A549 (cell line): ENCODE data around the gene CC2D1A. TPM values are rescaled to one million over a fixed set of nuclear protein-coding genes. Genes with fewer than 3 reads are reported as not detected.

Source experiments
- ATAC-seq, 2 experiments: fragments of 200-7000 bp in 1 of 2; fragments of >200 bp in 1 of 2; cut with Nextera tagmentation in 1 of 2; cut with Tn5 transposase in 1 of 2; 3 replicates each; pipeline versions ENCODE4 v1.8.0 to v1.9.1; 2018 to 2020; ENCODE audit warnings: mild to moderate bottlenecking in 1 of 2, moderate library complexity in 1 of 2
- CTCF ChIA-PET: fragments of 300-600 bp; sonication (Branson Sonifier 250); formaldehyde crosslinking; extraction: SDS; loops from one replicate; lab custom pipeline; 2021; ENCODE audit warnings: antibody characterized with exemption, inconsistent platforms; lab: Yijun Ruan, JAX
- POLR2A ChIA-PET: fragments of 350-600 bp; formaldehyde crosslinking; extraction: SDS; loops from one replicate; lab custom pipeline; 2021; ENCODE audit warnings: antibody characterized with exemption, inconsistent platforms; lab: Yijun Ruan, JAX
- DNase-seq, 2 experiments: peaks; one replicate each; pipeline versions ENCODE4 v3.0.0 to v3.0.0-alpha.2; 2011 to 2016; ENCODE audit warnings: low read depth in 1 of 2, low spot score in 1 of 2
- FAIRE-seq: peaks from 2 replicates; lab custom pipeline; 2011; peaks lifted over from hg19 to GRCh38; lab: Jason Lieb, UNC
- H3K27ac ChIP-seq, 2 experiments: fragments of >200 bp; sonication (Bioruptor Twin); formaldehyde crosslinking; 3 replicates each; pipeline ENCODE4 v1.5.1; 2016 to 2017
- H3K4me1 ChIP-seq: fragments of >200 bp; sonication (Bioruptor Twin); formaldehyde crosslinking; 3 replicates; pipeline ENCODE4 v1.6.1; 2016
- H3K4me2 ChIP-seq: fragments of >200 bp; sonication (Bioruptor Twin); formaldehyde crosslinking; 3 replicates; pipeline ENCODE4 v1.6.1; 2016
- H3K4me3 ChIP-seq: fragments of >200 bp; sonication (Bioruptor Twin); formaldehyde crosslinking; 3 replicates; pipeline ENCODE4 v1.5.1; 2016
- H3K9me3 ChIP-seq: fragments of >200 bp; sonication (Bioruptor Twin); formaldehyde crosslinking; 3 replicates; pipeline ENCODE4 v1.6.1; 2016
- CHD2 ChIP-seq: fragments of 150-350 bp; IDR thresholded peaks from 2 replicates; pipeline ENCODE4 v1.6.1; 2014; ENCODE audit warnings: low read length; ENCODE audit not compliant: partially characterized antibody
- E2F6 ChIP-seq: IDR thresholded peaks from 2 replicates; pipeline ENCODE4 v1.6.1; 2012; ENCODE audit warnings: low read depth, borderline replicate concordance
- EHF ChIP-seq: fragments of 250-450 bp; sonication (Bioruptor Pico); IDR thresholded peaks from 2 replicates; pipeline ENCODE4 v1.5.0; 2020; ENCODE audit warnings: mild to moderate bottlenecking
- HDAC2 ChIP-seq: fragments of 200-600 bp; sonication (generic); IDR thresholded peaks from 2 replicates; pipeline ENCODE4 v1.6.1; 2016
- HES2 ChIP-seq: fragments of >200 bp; sonication (Bioruptor Twin); formaldehyde crosslinking; IDR thresholded peaks from 2 replicates; pipeline ENCODE4 v1.6.1; 2016
- HEYL ChIP-seq: fragments of 250-450 bp; sonication (Bioruptor Pico); IDR thresholded peaks from 2 replicates; pipeline ENCODE4 v1.8.0; 2021; ENCODE audit warnings: mild to moderate bottlenecking, moderate library complexity
- HOXA7 ChIP-seq: fragments of 250-450 bp; sonication (Bioruptor Pico); IDR thresholded peaks from 2 replicates; pipeline ENCODE4 v1.5.0; 2020; ENCODE audit warnings: mild to moderate bottlenecking, moderate library complexity
- HOXB13 ChIP-seq: fragments of 250-450 bp; sonication (Bioruptor Pico); IDR thresholded peaks from 2 replicates; pipeline ENCODE4 v1.5.0; 2020; ENCODE audit warnings: low read depth, mild to moderate bottlenecking, moderate library complexity
- JUN ChIP-seq, 2 experiments: fragments of >200 bp; sonication (Bioruptor Twin); formaldehyde crosslinking; IDR thresholded peaks; 2 replicates in 1 of 2; 3 replicates in 1 of 2; pipeline ENCODE4 v1.6.1; 2016 to 2017
- KDM1A ChIP-seq: fragments of 200-600 bp; sonication (generic); IDR thresholded peaks from 2 replicates; pipeline ENCODE4 v1.6.1; 2016; ENCODE audit warnings: low read depth, mild to moderate bottlenecking
- MAZ ChIP-seq: fragments of 150-350 bp; IDR thresholded peaks from 2 replicates; pipeline ENCODE4 v1.6.1; 2014; ENCODE audit warnings: antibody characterized with exemption, low read depth, low read length, borderline replicate concordance
- NPAS2 ChIP-seq: fragments of 250-450 bp; sonication (Bioruptor Pico); IDR thresholded peaks from 2 replicates; pipeline ENCODE4 v1.8.0; 2022; ENCODE audit warnings: mild to moderate bottlenecking, moderate library complexity, borderline replicate concordance
- PBX3 ChIP-seq: IDR thresholded peaks from 2 replicates; pipeline ENCODE4 v1.6.1; 2012
- PHF8 ChIP-seq: fragments of 200-600 bp; sonication (generic); IDR thresholded peaks from 2 replicates; pipeline ENCODE4 v1.6.1; 2016; ENCODE audit warnings: low read depth, mild to moderate bottlenecking, antibody characterized with exemption, moderate library complexity, borderline replicate concordance
- POLR2A ChIP-seq: IDR thresholded peaks from 2 replicates; pipeline ENCODE4 v1.6.1; 2012; ENCODE audit warnings: mild to moderate bottlenecking, low read length
- RAD21 ChIP-seq, 2 experiments: fragments of >200 bp in 1 of 2; sonication (Bioruptor Twin) in 1 of 2; formaldehyde crosslinking in 1 of 2; IDR thresholded peaks in 1 of 2; conservative IDR thresholded peaks in 1 of 2; 2 replicates in 1 of 2; 3 replicates in 1 of 2; pipeline ENCODE4 v1.6.1; 2012 to 2018; ENCODE audit warnings: inconsistent platforms in 1 of 2
- RARB ChIP-seq: fragments of 250-450 bp; sonication (Bioruptor Pico); IDR thresholded peaks from 2 replicates; pipeline ENCODE4 v1.8.0; 2021; ENCODE audit warnings: mild to moderate bottlenecking, moderate library complexity
- RCOR1 ChIP-seq: fragments of 150-350 bp; IDR thresholded peaks from 2 replicates; pipeline ENCODE4 v1.6.1; 2014; ENCODE audit warnings: antibody characterized with exemption, low read length, low read depth
- REST ChIP-seq: fragments of 200-600 bp; sonication (generic); IDR thresholded peaks from 2 replicates; pipeline ENCODE4 v1.6.1; 2016; ENCODE audit warnings: antibody characterized with exemption, mild to moderate bottlenecking, moderate library complexity
- RNF2 ChIP-seq: fragments of 200-600 bp; sonication (generic); IDR thresholded peaks from 2 replicates; pipeline ENCODE4 v1.6.1; 2016; ENCODE audit warnings: low read depth, mild to moderate bottlenecking, antibody characterized with exemption, moderate library complexity, borderline replicate concordance
- TP53 ChIP-seq: fragments of 250-450 bp; sonication (Bioruptor Pico); IDR thresholded peaks from 2 replicates; pipeline ENCODE4 v1.5.0; 2021; ENCODE audit warnings: mild to moderate bottlenecking, moderate library complexity
- ZNF302 ChIP-seq: fragments of 250-450 bp; sonication (Bioruptor Pico); IDR thresholded peaks from 2 replicates; pipeline ENCODE4 v1.9.0; 2021; ENCODE audit warnings: inconsistent platforms, mild to moderate bottlenecking, moderate library complexity
- ZSCAN20 ChIP-seq: fragments of 250-450 bp; sonication (Bioruptor Pico); IDR thresholded peaks from 2 replicates; pipeline ENCODE4 v1.8.0; 2022; ENCODE audit warnings: mild to moderate bottlenecking, moderate library complexity
- WGBS: methylation state at CpG from one replicate; pipeline ENCODE4 v1.1.6; 2017; ENCODE audit errors: missing lambda C conversion rate; 5-methylcytosine and 5-hydroxymethylcytosine counted together
- polyA plus RNA-seq, 4 experiments: library from polyadenylated mRNA; depleted of rRNA in 3 of 4; stranded (reverse); fragments of >200 nt; fragmentation: RNase III in 1 of 4; extraction: RNeasy Plus Mini Kit Qiagen cat#74134 plus additional on column Dnase treatment in 1 of 4; gene quantifications; 2 replicates in 3 of 4; 3 replicates in 1 of 4; pipeline ENCODE4 v1.2.3, GENCODE V29; 2011 to 2017

Gene CC2D1A
- polyA plus RNA-seq, 2 of the 4 experiments (the other 2 are of a cell fraction), result 4.8 to 13.9 TPM

- TF ChIP-seq TP53 (CRISPR knock-in tag) (no peak), POLR2A (no peak), PHF8 (no peak), KDM1A (no peak), NPAS2 (CRISPR knock-in tag) (no peak), RAD21 (conservative IDR thresholded peaks at IDR 0.05 in 1 of 2, IDR thresholded peaks at IDR 0.05 in 1 of 2) (no peak), ZNF302 (CRISPR knock-in tag) (no peak), MAZ (no peak), CHD2 (no peak), RNF2 (no peak)
- TF ChIP-seq, all 56 proteins: peak for 0
Observed at GRCh38 chr19:13976446-13976845, 70.4 kb downstream of the CC2D1A start (continued).

- POLR2A ChIA-PET, result interaction anchor here (0.5 kb wide), 1 partner anchor 16 kb away, joined by 5 read pairs; no protein-coding TSS in a partner anchor
- CTCF ChIA-PET, result interaction anchor here (0.6 to 2.1 kb wide), 4 partner anchors 54 to 120 kb away, joined by 3 to 8 read pairs (median 4); partner anchors contain the start of gene IL27RA
Observed at GRCh38 chr19:13977803-13978202, 71.8 kb downstream of the CC2D1A start.

More at GRCh38 chr19:13977803-13978202, 71.8 kb downstream of the CC2D1A start:
- no peaks in the 10 kb centered on the region for H3K4me1 ChIP-seq
- FAIRE-seq (no peak), ATAC-seq (no peak), DNase-seq (no peak)
- no peak overlapping the region for H3K4me2 ChIP-seq
- H3K4me3 ChIP-seq, result no peak overlapping the region
- whole genome bisulfite sequencing, result 98% methylated on average over 7 of the region's 12 CpGs
- no peak for TF ChIP-seq KDM1A
- no peak for TF ChIP-seq RCOR1
- no peak for TF ChIP-seq HEYL (CRISPR knock-in tag)
- no peak for TF ChIP-seq POLR2A
- no peak for TF ChIP-seq PBX3
- TF ChIP-seq ZSCAN20 (CRISPR knock-in tag), result no peak
- no peak for TF ChIP-seq HDAC2
- TF ChIP-seq JUN (IDR thresholded peaks at IDR 0.05), result no peak
- no peak for TF ChIP-seq RARB (CRISPR knock-in tag)
- TF ChIP-seq HOXB13 (CRISPR knock-in tag), result no peak
- TF ChIP-seq HOXA7, result no peak
- TF ChIP-seq EHF, result no peak
- no peak for TF ChIP-seq REST
- TF ChIP-seq E2F6, result no peak
- no peak for TF ChIP-seq HES2
- no peaks in the 10 kb centered on the region for H3K9me3 ChIP-seq
- H3K27ac ChIP-seq, result no peak overlapping the region
